Tibial artery (tissue), 4 donors: ENCODE measurements around the gene LSS.

Source experiments
- DNase-seq, 2 donors: peaks; one replicate each; pipeline ENCODE4 v3.0.0-alpha.2; 2019
- H3K27ac ChIP-seq, 2 donors: fragments of 200-600 bp; sonication (generic) in 1 of 2; 1 replicate in 1 of 2; 2 replicates in 1 of 2; pipeline ENCODE4 v1.5.1; 2018 to 2019; ENCODE audit warnings: mild to moderate bottlenecking in 1 of 2
- H3K27me3 ChIP-seq, 2 donors: fragments of 200-600 bp; sonication (generic) in 1 of 2; one replicate each; pipeline versions ENCODE4 v1.5.1 to v1.6.0; 2016 to 2019
- H3K36me3 ChIP-seq, 3 donors: fragments of 200-600 bp; sonication (generic) in 2 of 3; one replicate each; pipeline ENCODE4 v1.5.1; 2016 to 2019; ENCODE audit warnings: mild to moderate bottlenecking in 2 of 3
- H3K4me1 ChIP-seq, 4 donors: fragments of 200-600 bp; sonication (generic) in 2 of 4; 1 replicate in 3 of 4; 2 replicates in 1 of 4; pipeline ENCODE4 v1.5.1; 2016 to 2019
- H3K4me3 ChIP-seq, 2 donors: fragments of 200-600 bp; sonication (generic) in 1 of 2; 1 replicate in 1 of 2; 2 replicates in 1 of 2; pipeline ENCODE4 v1.5.1; 2018 to 2019; ENCODE audit warnings: mild to moderate bottlenecking in 2 of 2
- H3K9me3 ChIP-seq, 3 donors: fragments of 200-600 bp; sonication (generic) in 1 of 3; one replicate each; pipeline ENCODE4 v1.5.1; 2016 to 2019
- intact Hi-C: fragments of 100-400 bp; cut with DNase I; formaldehyde crosslinking; loops from one replicate; pipeline ENCODE4 v1.15.0; 2023; ENCODE audit warnings: low total_unique reads
- TF ChIP-seq, protein P1 (sequence below), 2 experiments: fragments of 200-600 bp in 1 of 2; fragments of 450-650 bp in 1 of 2; IDR thresholded peaks; one replicate each; pipeline ENCODE4 v1.5.1; 2017 to 2019; ENCODE audit warnings: antibody characterized with exemption in 2 of 2, mild to moderate bottlenecking in 1 of 2, moderate library complexity in 1 of 2

LSS gene

DNA sequence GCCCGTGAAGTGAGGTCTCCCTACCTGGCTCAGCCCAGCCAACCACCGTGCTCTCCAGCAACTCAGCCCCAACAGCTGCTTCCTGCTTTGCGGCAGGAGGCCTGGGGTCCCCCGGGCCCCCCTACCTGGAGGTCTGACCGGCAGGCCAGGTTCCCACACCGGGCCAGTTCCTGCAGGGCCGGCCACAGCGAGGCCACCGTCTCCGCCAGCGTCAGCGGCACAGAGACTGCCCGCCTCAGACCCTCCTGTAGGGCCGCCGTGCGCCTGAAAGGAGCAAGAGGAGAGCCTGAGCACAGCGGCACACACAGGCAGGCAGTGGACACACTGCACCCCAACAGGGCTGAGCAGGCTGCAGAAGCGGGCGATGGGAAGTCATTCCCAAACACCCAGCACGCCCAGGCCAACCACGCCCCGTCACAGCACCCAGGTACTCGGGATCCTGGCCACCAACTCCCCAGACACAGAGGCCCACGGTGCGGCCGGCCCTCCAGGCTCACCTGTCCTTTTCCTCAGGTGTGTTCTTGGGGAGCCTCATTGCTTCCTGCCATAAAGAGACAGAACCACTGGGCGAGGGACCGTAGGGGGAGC lies 90.1 kb downstream of the LSS start:
- H3K27ac ChIP-seq = no peak overlapping the region
- H3K9me3 ChIP-seq = no peaks in the 10 kb centered on the region
- TF ChIP-seq, protein P1, sequence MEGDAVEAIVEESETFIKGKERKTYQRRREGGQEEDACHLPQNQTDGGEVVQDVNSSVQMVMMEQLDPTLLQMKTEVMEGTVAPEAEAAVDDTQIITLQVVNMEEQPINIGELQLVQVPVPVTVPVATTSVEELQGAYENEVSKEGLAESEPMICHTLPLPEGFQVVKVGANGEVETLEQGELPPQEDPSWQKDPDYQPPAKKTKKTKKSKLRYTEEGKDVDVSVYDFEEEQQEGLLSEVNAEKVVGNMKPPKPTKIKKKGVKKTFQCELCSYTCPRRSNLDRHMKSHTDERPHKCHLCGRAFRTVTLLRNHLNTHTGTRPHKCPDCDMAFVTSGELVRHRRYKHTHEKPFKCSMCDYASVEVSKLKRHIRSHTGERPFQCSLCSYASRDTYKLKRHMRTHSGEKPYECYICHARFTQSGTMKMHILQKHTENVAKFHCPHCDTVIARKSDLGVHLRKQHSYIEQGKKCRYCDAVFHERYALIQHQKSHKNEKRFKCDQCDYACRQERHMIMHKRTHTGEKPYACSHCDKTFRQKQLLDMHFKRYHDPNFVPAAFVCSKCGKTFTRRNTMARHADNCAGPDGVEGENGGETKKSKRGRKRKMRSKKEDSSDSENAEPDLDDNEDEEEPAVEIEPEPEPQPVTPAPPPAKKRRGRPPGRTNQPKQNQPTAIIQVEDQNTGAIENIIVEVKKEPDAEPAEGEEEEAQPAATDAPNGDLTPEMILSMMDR (IDR thresholded peaks at IDR 0.05) = no peak
- DNase-seq = no peak
- no peaks in the 10 kb centered on the region for H3K36me3 ChIP-seq
- peaks cover 0 to 4% (median 0%) of the 10 kb centered on the region in 4 donors for H3K4me1 ChIP-seq
- peaks cover 0 to 4% of the 10 kb centered on the region in 2 donors for H3K27me3 ChIP-seq
- intact Hi-C loops = no loop called here
- no peak overlapping the region for H3K4me3 ChIP-seq
